Peyer's patch (tissue), 4 donors: ENCODE results near the gene MT1X.

Source experiments
- CTCF ChIP-seq, 6 experiments: fragments of 450-650 bp in 4 of 6; fragments of 200-600 bp in 2 of 6; sonication (generic) in 1 of 6; IDR thresholded peaks; one replicate each; pipeline ENCODE4 v1.5.1; 2017 to 2019; ENCODE audit warnings: antibody characterized with exemption in 6 of 6, mild to moderate bottlenecking in 3 of 6, moderate library complexity in 1 of 6
- POLR2A ChIP-seq, 2 donors: fragments of 450-650 bp; IDR thresholded peaks; one replicate each; pipeline ENCODE4 v1.5.1; 2017; ENCODE audit warnings: antibody characterized with exemption in 2 of 2, mild to moderate bottlenecking in 2 of 2, moderate library complexity in 2 of 2

DNA sequence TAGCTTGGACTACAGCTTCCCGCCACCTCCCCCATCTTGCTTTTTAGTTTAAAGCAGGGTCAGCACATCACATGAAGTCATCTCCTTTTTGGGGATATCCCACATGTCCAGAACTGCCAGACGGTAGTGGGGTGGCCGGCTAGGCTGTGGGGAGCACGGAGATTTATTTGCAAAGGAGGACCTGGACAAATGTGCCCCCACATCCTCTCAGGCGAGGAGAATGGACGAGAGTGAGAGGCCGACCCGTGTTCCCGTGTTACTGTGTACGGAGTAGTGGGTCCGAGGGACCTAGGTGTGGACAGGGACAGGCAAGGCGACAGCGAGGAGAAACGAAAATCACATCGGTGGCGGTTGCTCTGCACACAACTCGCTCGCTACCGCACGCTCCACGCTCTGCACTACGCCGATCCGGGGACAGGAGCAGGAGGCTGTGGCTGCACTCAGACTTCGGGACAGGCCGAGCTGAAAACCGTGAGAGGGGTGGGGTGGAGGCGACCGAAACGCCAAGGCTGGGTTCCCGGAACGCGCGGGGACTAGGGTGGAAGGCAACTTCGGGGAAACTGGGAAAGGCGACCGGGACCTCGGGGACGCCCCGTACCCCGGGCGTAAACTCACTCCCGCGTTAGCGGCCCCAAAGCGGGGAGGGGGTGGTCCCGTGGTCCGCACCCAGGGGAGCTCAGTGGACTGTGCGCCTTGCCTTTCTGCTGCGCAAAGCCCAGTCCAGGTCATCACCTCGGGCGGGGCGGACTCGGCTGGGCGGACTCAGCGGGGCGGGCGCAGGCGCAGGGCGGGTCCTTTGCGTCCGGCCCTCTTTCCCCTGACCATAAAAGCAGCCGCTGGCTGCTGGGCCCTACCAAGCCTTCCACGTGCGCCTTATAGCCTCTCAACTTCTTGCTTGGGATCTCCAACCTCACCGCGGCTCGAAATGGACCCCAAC is 44.2 kb upstream of the MT1X start, which contains the start of gene MT1A:
- no peak for TF ChIP-seq CTCF (IDR thresholded peaks at IDR 0.05)
- TF ChIP-seq POLR2A (IDR thresholded peaks at IDR 0.05), result peak in 1 of 2 donors; percentile 29
